GM19455 (cell line): Measurements from ENCODE around the gene C1orf50.
A peak's percentile ranks its signal among the peaks of the same experiment; 100 is the strongest.
"Not testable (repeated sequence)": the region's sequence is repeated elsewhere in the genome, so short reads cannot be mapped to it uniquely, and the experiment has no call there.

Experiments used
- ATAC-seq: cut with Tn5 transposase; IDR thresholded peaks from one replicate; pipeline ENCODE4 v1.9.1; 2021; ENCODE audit not compliant: unreplicated experiment

C1orf50 gene

DNA sequence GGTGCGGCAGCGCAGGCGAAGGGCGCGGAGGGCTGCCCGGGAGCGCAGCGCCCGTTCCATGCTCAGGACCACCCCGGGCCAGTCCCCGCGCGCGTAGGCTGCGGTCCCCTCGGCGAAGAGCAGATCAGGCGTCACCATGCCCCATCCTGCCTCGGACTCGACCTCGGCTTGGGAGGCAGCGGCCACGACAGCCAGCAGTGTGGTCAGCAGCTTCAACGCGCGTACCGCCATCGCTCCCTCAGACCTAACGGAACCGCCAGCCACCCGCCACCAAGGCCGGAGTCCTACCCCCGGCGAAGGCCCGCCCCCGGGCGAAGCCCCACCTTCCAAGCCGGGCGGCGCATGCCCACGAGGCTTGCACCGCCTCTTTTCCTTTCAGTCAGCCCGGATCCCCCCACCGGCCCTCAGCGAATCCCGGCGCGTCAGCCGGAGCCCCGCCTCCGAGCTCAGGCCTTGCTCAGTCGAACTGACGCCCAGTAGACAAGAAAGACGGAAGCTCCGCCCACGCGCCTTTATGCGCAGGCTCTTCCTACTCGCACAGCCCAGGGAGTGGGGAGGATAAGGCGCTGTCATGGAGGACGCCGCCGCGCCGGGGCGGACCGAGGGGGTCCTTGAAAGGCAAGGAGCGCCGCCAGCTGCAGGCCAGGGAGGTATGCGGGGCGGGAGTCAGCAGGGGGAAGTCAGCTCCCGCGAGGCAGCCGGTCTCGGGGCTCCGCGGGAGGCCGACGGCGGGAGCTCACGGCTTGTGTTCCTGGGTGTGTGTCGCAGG lies at the start of gene C1orf50, which contains the start of gene P3H1:
Gene C1orf50 (plus strand): TSS at position 509 of the 769 bp plus-strand sequence. CDS start 63 bp downstream, at position 572.
Gene P3H1 (minus strand): TSS at position 288 of the 769 bp plus-strand sequence. CDS start 57 bp downstream, at position 231.
- peak; percentile 93 for ATAC-seq

DNA sequence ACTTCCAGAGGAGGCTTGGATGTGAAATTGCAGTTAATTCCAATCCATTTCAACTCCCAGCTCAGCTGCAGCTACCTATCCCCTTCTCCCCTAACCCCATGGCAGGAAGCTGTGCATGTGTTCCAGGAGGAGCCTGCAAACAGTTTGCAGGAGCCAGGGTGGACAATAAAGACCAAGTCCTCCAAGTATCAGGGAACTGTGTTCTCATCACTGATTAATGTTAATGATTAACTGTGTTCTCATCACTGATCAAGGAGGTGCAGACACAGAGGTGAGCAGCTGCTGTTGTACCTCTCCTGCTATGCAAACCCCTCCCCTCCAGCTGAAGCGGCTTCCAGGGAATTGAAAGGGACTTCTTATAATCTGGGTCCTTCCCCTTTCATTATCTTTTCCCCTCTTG lies 46.2 kb upstream of the C1orf50 start:
- ATAC-seq = no peak

DNA sequence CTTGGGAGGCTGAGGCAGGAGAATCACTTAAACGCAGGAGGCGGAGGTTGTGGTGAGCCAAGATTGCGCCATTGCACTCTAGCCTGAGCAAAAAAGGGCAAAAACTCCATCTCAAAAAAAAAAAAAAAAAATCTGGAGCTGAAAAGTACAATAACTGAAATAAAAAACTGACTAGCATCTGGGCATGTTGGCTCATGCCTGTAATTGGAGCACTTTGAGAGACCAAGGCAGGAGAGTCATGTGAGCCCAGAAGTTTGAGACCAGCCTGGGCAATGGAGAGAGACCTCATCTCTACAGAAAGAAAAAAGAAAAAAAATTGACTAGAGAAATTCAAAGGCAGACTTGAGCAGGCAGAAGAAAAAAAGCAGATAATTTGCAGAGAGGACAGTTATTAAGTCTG lies 45.1 kb upstream of the C1orf50 start:
- no peak for ATAC-seq

DNA sequence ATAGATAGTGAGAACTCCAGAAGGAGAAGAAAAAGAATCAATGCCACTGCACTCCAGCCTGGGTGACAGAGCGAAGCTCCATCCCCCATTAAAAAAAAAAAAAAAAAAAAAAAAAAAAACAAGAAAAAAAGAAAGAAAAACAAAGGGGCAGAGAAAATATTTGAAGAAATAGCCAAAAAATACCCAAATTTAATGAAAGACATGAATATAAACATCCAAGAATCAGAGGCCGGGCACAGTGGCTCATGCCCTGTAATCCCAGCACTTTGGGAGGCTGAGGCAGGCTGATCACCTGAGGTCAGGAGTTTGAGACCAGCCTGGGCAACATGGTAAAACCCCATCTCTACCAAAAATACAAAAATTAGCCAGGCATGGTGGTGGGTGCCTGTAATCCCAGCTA lies 44.6 kb upstream of the C1orf50 start:
- ATAC-seq = not testable (repeated sequence)

DNA sequence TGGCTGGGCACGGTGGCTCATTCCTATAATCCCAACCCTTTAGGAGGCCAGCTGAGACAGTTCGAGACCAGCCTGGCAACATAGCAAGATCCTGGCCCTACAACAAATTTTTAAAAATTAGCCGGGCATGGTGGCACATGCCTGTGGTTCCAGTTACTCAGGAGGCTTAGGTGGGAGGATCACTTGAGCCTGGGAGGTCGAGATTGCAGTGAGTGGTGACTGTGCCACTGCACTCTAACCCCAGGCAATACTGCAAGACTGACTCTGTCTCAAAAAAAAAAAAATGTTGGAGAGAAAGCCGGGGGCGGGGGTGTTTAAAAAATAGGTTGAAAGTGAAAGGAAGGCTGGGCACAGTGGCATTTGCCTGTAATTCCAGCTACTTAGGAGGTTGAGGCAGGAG lies 43.5 kb upstream of the C1orf50 start:
- no peak for ATAC-seq

DNA sequence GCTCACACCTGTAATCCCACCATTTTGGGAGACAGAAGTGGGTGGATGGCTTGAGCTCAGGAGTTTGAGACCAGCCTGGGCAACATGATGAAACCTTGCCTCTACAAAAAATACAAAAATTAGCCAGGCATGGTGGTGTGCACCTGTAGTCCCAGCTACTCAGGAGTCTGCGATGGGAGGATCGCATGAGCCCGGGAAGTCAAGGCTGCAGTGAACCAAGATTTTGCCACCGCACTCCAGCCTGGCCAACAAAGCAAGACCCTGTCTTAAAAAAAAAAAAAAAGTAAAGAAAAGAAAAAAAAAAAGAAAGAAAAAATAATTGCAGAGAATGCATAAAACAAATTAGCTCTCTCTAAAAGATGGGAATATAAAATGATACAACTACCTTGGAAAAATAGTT lies 41.2 kb upstream of the C1orf50 start:
- not testable (repeated sequence) for ATAC-seq

DNA sequence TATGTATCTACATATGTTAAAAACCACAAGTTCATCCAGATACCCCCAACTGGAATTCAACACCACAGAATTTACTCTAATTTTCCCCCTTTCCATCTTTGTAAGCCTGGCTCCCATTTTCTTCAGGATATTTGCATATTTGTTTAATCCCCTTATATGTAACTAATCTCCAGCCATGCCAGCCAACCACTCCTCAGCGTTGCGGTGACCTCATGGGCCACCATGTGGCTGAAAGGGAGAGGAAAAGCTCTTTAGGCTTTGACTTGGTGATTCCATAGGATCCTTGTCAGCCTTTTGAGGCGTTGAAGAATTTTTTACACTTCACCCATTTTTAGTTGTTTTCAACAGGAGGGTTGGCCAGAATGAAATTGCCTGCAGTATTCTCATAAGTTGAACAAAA lies 37.0 kb upstream of the C1orf50 start:
- ATAC-seq = no peak

DNA sequence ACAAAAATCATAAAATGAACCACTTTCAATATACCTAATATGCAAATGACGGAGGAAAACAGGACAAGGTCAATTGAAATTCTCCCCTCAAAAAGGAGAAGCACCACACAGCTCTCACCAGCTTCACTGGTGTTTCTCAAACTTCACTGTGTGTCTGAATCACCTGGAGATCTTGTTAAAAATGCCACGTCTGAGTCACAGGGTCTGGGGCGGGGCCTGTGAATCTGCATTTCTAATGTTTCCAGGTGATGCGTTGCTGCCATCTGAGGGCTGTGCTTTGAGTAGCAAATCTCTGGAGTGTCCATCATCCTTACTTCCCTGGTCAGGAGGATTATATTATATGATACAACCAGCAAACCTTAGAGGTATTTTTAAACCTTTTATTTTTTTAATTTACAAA lies 36.1 kb upstream of the C1orf50 start:
- ATAC-seq = no peak

DNA sequence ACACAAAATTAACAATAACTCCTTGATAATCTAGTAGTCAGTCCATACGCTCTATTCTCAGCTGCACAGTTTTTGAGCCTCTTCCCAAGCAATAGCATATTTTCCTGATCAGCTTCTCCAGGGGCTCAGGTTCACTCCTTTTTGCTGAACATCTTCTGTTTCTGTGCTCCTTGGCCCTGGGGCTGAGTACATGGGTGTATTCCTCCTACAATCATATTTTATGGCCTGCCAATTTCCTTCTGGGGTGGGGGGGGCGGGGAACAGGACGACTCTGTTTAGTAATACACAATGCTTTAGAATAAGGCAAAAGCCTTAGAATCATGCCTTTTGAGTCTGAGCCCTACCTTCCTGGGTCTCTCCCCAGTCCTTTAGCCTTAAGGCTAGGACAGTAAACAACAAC lies 35.5 kb upstream of the C1orf50 start:
- ATAC-seq = no peak

DNA sequence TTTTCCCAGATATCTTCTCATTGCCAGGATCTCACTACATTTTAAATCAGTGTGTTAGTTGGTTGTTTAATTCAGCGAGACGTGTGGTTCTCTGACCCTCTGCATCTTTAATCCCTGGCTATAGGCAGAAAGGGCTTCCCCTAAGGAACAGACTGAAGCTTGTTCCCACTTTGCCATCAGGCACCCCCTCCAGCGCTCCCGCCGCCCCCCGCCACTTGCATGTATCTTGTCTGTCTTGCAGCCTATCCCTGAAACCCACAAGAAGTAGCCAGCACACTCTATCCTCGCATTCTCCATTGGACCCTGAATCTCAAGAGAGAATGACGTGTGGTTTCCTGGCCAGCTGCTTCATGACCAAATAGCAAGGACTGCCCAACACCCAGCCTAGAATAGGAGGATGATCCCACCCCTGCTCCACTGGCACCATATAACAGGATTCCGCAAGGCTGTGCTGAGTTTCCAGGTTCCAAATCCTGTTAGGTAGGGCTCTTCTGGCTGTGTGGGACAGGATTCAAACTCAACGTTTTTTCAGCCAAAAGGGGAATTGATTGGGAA lies 34.8 kb upstream of the C1orf50 start:
- ATAC-seq = no peak

DNA sequence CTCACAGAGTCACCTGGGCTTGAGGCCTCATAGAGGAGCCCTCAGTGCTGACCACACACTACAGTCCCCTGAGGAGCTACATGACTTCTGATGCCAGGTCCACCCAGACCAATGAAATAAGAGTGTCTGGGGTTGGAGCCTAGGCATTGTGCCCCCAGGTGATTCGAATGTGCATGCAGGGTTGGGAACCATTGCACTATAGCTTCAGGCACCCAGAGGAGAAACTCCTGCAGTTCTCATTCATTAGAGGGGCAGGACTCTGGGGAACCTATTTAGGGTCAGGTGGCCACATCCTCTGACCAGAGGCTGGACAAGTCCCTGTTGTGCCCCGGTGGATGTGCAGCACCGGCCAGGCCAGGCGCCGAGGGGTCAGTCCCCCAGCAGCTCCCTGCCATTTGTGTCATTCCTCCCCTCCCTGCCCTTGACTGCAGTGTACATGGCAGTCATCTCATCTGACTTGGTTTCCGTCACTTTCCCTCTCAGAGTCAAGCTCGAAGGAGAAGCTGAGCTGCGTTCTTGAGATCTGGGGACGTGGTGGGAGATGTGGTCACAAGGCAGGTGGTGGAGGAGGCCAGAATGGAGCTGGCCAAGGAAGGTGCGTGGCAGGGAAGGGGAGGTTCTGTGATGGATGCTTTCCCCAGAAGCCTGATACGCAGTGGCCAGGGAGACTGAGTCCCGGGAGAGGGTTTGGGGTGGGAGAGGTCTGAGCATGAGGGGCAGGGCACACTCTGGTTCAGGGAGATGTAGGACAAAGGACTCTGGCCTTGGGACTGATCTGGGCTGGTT lies 33.4 kb upstream of the C1orf50 start:
- no peak for ATAC-seq

DNA sequence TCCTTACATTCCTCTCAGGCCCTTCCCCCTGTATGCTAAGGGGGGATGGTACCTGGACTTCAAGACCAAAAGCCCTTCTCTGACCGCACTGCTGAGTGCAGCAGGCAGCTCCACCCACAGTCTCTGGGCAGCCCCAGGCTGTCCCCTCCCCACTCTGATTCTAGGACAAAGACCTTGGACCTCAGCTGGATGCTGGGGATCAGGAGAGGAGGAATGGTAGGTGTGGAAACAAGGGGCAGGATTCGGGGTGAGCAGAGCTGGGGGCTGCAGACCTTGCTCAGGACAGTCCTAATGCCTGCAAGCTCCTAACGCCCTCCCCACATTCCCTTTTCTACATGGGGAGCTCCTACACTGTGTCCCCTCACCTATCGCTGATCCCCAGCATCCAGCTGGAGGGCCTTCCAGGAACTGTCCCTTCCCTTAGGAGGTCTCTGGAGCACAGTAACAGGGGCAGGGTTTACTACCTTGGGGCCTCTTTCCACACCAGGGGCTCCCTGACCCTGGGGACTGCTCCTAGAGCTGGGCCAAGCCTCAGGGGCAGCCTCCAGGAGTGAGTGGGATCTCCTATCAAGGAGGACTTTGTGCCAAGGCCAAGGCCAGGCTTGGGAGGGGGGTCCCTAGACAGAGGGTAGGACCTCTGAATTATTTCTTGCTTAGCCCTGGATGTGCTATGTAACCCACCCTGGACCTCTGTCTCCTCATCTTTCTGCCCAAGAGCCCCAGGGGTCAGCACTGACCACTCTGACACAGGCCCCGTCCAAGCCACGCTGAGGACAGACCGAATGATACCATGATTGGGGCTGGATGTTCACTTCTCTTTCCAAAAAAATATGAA lies 32.6 kb upstream of the C1orf50 start:
- no peak for ATAC-seq

DNA sequence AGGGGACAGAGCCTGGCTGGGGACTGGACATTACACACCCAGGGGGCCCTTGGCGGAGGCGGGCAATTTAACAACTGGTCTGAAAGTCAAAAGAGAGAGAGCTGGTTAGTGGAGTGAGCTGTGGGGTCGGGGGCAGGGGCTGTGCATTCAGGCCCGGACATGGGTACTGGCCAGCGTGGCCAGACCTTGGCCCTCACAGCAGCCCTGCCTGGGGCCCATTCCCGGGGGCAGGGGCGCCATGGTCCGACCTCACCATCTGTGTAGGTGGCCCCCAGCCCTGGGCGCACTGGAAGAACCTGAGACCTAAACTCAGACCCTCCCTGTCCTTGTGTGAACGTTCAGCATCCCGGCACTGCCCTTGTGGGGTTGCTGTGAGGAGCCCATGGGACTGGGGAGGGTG lies 32.0 kb upstream of the C1orf50 start:
- ATAC-seq = no peak

DNA sequence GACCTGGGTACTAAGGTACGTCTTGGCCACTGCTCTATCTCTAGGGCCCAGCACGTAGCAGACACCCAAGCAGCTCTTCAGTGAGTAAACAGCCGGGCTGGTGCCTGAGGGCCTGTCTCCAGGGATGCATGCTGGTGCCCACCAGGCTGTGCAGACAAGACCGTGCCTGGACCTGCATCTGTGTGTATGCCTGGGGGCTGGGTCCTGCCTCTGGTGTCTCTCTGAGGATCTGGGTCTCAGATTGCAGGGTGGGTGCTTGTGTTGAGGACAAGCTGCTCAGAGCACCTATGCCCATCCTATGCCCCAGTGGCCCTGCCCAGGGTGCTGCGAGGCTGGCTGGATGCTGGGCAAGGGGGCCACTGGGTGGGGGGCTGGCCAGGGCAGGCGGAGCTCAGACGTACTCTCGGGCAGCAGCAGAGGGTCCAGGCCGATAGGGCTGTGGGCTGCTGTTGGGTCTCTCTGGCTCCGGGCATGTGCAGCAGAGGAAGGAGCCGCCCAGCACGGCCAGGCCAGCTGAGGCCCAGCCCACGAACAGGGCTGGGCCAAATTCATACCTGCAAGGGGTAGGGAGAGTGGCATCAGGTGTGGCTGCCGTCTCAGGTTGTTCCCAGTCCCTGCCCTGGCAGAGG lies 31.5 kb upstream of the C1orf50 start:
- no peak for ATAC-seq

DNA sequence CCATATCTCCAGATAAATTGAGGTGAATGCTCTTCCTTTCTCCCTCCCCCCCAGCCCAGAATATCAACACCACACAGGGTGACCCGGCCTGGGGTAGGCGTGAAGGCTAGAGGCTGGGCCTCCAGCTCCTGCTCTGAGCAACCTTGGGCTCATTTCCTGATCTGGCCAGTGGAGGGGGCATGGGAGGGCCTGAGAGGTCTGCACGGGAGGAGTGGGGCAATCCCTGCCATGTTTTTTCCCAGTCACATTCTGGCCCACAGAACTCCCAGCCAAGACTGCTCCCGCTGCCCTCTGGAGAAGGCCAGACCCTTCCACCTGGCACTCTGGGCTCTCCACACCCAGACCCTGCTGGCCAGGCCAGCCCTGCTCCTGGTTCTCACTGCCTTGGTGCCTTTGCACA lies 30.9 kb upstream of the C1orf50 start:
- ATAC-seq = no peak

DNA sequence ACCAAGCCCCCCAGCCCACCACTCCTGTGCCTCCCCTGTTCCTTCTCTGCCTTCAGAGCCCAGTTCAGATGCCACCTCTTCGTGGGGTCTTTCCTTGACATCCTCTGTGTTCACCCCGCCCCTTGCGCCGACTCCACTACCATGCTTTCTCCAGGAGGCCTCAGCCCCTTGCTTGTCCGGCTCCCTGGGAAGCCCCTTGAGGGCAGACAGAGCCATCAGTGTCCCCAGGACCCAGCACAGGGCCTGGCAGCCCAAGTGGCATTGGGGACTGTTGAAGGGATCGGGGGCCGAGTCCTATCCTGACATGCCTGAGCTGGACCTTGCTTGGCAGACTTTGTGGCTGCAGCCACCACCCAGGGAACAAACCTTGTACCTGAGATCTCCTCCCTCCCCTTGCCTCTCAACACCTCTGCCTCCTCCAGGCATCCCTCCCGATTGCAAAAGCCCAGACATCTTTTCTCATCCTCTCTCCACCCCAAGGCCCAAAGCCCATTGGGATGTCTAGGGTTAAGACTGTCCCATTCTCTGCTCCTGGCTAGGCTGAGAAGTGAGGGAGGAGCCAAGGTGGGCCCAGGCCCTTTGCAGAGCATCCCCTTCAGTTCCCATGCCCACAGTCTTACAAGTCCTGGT lies 30.4 kb upstream of the C1orf50 start:
- no peak for ATAC-seq

DNA sequence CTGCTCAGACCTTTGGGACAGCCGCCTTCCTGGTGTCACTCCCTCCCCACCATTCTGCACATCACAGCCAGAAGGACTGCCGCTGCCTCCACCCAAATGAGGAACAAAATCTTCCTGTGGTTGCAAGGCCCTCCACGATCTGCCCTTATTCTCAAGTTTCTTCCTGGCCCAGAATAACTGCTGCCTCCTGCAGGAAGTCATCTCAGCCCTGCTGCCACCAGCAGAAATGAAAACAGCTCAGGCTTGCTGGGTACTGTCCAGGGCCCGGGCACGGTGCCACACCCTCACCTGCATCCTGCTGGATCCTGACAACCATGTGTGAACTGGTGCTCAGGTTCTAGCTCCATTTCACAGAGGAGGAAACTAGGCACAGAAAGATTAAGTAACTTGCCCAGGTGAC lies 29.8 kb upstream of the C1orf50 start:
- ATAC-seq = no peak

DNA sequence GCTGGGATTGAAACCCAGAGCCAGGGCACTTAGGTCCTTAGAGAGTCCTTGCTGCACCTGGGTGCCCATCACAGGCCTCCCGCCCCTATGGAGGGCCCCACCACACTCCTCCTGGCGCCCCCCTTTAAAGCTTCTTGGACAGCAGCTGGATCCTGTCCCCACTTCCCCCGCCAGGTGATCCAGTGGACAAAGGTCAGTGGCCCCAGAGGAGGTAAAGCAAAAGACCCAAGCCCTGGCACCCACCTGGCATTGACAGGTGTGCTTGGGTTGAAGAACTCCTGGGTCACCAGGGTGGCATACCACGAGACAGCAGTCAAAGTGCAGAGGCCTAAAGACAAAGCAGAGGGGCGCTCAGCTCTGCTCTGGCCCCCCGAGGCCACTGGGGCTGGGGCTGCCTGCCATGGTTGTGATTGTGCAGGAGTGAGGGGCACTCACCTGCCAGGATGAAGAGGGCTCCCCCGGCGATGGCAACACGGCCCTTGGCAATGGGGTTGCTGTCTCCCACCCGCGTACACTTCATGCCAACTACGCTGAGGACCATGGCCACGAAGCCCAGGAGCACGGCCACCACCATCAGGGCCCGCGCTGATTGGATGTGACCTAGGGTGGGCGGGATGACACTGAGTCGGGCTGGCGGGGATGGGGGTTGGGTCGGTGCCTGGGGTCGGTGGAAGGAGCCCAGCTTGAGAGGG lies 28.9 kb upstream of the C1orf50 start:
- ATAC-seq = no peak

DNA sequence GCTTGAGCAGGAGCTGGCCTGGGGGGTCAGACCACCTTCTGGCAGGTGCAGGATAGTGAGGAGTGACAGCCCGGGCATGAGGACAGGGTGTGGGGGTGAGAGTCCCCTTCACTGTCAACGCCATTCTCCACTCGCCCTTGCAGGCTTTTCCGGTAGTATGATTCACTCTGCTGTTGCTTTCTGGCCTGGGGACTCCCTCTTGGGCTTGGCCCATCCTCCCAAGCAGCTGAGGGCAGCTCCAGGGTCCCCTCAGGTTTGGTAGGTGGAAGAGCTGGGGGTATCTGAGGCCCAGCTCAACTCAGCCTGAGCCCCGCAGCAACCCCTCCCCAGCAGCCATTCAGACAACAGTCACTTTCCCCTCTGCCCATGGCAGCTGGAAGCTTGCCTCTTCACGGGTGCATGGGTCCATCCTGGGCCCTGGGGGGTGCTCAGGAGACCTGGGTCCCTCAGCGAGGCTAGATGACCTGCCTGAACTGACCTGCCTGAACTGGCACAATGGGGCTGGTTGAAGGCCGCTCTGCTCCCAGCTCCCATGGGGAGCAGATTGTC lies 28.3 kb upstream of the C1orf50 start:
- ATAC-seq = no peak
